Airway epithelial cell (primary cell): ENCODE measurements around the gene DRC3. TPM values are rescaled to one million over a fixed set of nuclear protein-coding genes. Genes with fewer than 3 reads are reported as not detected.

Source experiments
- total RNA-seq: library from RNA; depleted of rRNA; stranded (reverse); fragments of >200 nt; gene quantifications from 2 replicates; pipeline ENCODE4 v1.2.3, GENCODE V29; 2015

The DRC3 gene, protein sequence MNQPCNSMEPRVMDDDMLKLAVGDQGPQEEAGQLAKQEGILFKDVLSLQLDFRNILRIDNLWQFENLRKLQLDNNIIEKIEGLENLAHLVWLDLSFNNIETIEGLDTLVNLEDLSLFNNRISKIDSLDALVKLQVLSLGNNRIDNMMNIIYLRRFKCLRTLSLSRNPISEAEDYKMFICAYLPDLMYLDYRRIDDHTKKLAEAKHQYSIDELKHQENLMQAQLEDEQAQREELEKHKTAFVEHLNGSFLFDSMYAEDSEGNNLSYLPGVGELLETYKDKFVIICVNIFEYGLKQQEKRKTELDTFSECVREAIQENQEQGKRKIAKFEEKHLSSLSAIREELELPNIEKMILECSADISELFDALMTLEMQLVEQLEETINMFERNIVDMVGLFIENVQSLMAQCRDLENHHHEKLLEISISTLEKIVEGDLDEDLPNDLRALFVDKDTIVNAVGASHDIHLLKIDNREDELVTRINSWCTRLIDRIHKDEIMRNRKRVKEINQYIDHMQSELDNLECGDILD
- 0.21 TPM in 1 of 2 replicates, not detected in the other for total RNA-seq

DNA sequence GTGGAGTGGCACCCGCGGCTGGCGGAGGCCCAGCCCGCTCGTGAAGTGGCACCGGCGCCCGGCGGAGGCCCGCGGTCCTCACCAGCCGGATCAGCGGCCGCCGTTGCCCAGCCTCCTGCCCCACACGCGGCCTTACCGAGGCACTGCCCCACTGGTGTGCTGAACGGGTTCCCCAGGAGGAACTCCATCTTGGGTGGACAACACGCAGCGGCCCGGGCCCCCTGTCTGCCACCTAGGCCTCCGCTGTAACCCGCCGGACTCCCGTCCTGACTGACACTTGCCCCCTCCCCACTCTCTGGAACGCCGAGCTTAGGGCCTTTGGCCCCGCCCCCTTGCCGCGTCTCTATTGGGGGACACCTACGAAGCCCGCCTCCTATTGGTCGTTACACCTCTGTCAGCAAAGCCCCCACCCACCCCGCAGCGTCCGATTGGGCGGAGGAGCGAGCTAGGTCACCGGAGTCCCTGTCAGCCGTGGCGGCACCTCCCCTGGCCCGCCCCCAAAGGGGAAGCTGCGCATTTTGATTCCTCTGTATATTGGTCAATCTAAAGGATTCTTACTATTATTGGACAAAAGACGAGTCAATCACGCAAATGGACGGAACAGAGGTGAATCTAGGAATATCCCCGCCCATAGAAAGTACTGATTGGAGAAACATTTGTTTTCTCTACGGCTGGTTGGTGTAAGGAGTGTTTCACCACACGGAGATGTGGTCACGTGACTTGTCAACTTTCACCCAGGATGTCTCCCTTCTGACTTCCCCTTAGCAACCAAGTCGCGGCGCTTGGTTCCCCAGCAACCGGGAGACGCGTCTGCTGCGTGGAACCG is at the start of gene DRC3, which contains the start of gene TOM1L2:
TSS of gene DRC3 (plus strand) at position 737 of the 826 bp plus-strand sequence. CDS start 4,737 bp downstream, outside the sequence.
TSS of gene TOM1L2 (minus strand) at position 275 of the 826 bp plus-strand sequence. CDS start at position 188, 87 bp downstream.

DNA sequence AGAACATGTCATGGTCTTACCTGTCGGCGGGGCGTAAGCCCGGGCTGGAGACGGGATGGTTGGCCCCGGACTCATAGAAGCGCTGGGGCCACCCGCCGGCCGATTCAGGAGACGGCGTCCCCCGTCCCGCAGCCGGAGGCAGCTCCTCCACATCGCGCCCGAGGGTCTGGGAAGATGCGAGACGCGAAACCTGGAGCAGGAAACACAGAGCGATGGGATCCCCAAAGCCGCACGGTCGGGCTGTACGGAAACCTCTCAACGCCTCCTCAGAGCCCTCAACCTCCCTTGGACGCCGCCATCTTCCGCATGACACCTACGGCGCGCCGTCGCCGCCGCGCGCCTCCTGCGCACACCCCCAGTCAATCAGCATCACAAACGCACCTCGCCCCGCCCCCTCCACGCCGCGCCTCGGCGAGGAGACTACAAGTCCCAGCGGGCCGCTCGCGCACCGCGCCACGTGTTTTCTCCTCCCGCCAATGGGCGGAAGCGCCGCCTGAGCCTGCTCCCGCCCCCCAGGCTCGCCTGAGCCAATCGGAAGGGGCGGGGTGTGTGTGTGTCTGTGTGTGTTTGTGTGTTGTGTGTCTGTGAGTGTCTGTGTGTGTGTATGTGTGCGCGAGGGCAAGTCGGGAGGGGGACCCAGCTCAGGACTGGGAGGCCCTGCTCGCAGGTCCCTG is 66.3 kb downstream of the DRC3 start, which contains the start of the genes ATPAF2 and GID4:
TSS of gene ATPAF2 (minus strand) at position 308 of the 674 bp plus-strand sequence. CDS start at position 153, 155 bp downstream.
TSS of gene GID4 (plus strand) at position 548 of the 674 bp plus-strand sequence. CDS start at position 605, 57 bp downstream.

Other genes with a start within 250 kb of the DRC3 start
- 300 and 327 TPM in 2 replicates for gene SREBF1, start 135.9 kb upstream of the DRC3 start, total RNA-seq
- gene TOM1L2, start 462 bp upstream of the DRC3 start, total RNA-seq, result 56.9 and 58.0 TPM in 2 replicates
- gene ATPAF2, start 66.3 kb downstream of the DRC3 start, total RNA-seq, result 11.6 and 15.6 TPM in 2 replicates
- gene GID4, start 66.5 kb downstream of the DRC3 start, total RNA-seq, result 8.9 and 9.2 TPM in 2 replicates
- gene DRG2, start 115.1 kb downstream of the DRC3 start, total RNA-seq, result 38.4 and 42.7 TPM in 2 replicates
- gene MYO15A, start 135.9 kb downstream of the DRC3 start, total RNA-seq, result 0.21 TPM in 1 of 2 replicates, not detected in the other
- 74.3 and 101 TPM in 2 replicates for gene ALKBH5, start 211.0 kb downstream of the DRC3 start, total RNA-seq